ENCODE results near the gene TEAD3.

DNA sequence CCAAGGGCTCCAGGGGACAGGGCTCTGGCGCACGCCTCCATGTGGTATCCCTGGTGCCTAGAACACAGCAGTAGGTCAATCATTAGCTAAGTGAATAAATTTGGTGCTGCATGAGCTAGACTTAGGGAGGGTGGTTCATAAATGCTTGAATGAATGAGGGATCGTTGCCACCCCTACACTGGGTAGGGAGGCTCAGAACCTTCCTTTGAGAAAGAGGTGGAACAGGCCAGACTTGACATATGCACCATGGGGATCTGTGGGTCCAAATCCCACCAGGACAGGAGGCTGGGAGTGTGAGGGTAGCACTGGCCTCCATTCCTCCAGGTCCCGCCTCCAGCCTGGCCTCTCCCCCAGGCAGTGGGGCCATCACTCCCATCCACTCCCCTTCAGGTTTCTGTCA lies 13.8 kb downstream of the TEAD3 start:
- no peak for TF ChIP-seq POLR2AphosphoS5 (IDR thresholded peaks at IDR 0.05; ENCODE audit: borderline replicate concordance, low read depth, low read length)
- TF ChIP-seq EZH2 (IDR thresholded peaks at IDR 0.05), result no peak
